Panc1 (cell line): Measurements from ENCODE around the gene LSMEM2. TPM values are rescaled to one million over a fixed set of nuclear protein-coding genes. Genes with fewer than 3 reads are reported as not detected.

Experiments
- ATAC-seq: fragments of 200-7000 bp; cut with Tn5 transposase; 2 replicates; pipeline ENCODE4 v1.9.1; 2020; ENCODE audit warnings: mild to moderate bottlenecking, moderate library complexity
- BruUV-seq: library from RNA; stranded (reverse); fragments of 400-500 nt; replicated peaks from 2 replicates; lab custom pipeline; 2021; lab: Mats Ljungman, UMichigan
- CTCF ChIA-PET: fragments of 300-600 bp; sonication (Branson Sonifier 250); formaldehyde crosslinking; loops from one replicate; lab custom pipeline; 2022; ENCODE audit warnings: antibody characterized with exemption; lab: Charles Lee
- POLR2A ChIA-PET: fragments of 300-600 bp; sonication (Branson Sonifier 250); formaldehyde crosslinking; loops from one replicate; lab custom pipeline; 2022; ENCODE audit warnings: antibody characterized with exemption; lab: Charles Lee
- DNase-seq: peaks from one replicate; pipeline ENCODE4 v3.0.0-alpha.2; 2010; ENCODE audit warnings: low read depth, low spot score
- H3K27ac ChIP-seq: 2 replicates; pipeline ENCODE4 v1.5.1; 2011; ENCODE audit warnings: mild to moderate bottlenecking, low read length, inconsistent platforms
- H3K27me3 ChIP-seq: fragments of 200-500 bp; sonication (Bioruptor generic); 2 replicates; pipeline ENCODE4 v1.6.0; 2014; ENCODE audit warnings: low read length, inconsistent platforms; ENCODE audit not compliant: control insufficient read depth, insufficient read depth
- H3K36me3 ChIP-seq: fragments of 200-500 bp; sonication (Bioruptor generic); 2 replicates; pipeline ENCODE4 v1.5.1; 2014; ENCODE audit warnings: inconsistent platforms, mild to moderate bottlenecking, low read length, moderate library complexity; ENCODE audit not compliant: control insufficient read depth, insufficient read depth
- H3K4me1 ChIP-seq: 2 replicates; pipeline ENCODE4 v1.5.1; 2011; ENCODE audit warnings: inconsistent platforms, mild to moderate bottlenecking, low read length, moderate library complexity; ENCODE audit not compliant: control insufficient read depth, insufficient read depth
- H3K4me3 ChIP-seq, 2 experiments: 2 replicates each; pipeline ENCODE4 v1.5.1; 2011 to 2012; ENCODE audit warnings: low read depth in 2 of 2, low read length in 2 of 2, mild to moderate bottlenecking in 2 of 2, inconsistent platforms in 1 of 2, moderate library complexity in 1 of 2
- H3K9me3 ChIP-seq: fragments of 200-500 bp; sonication (Bioruptor generic); 2 replicates; pipeline ENCODE4 v1.5.1; 2014; ENCODE audit warnings: low read depth, mild to moderate bottlenecking, inconsistent platforms, low read length, moderate library complexity; ENCODE audit not compliant: control insufficient read depth, insufficient read depth
- CTCF ChIP-seq: fragments of 450-650 bp; IDR thresholded peaks from 2 replicates; pipeline ENCODE4 v1.5.1; 2017; ENCODE audit warnings: mild to moderate bottlenecking
- POLR2AphosphoS5 ChIP-seq: IDR thresholded peaks from 2 replicates; pipeline ENCODE4 v1.6.1; 2012; ENCODE audit warnings: mild to moderate bottlenecking, low read depth, low read length, moderate library complexity
- REST ChIP-seq, 2 experiments: IDR thresholded peaks; 2 replicates each; pipeline ENCODE4 v1.6.1; 2011 to 2012; ENCODE audit warnings: low read depth in 2 of 2, control low read depth in 1 of 2, low read length in 1 of 2, mild to moderate bottlenecking in 1 of 2, moderate library complexity in 1 of 2; ENCODE audit not compliant: insufficient read depth in 1 of 2
- SIN3A ChIP-seq: IDR thresholded peaks from 2 replicates; pipeline ENCODE4 v1.6.1; 2012; ENCODE audit warnings: low read depth, mild to moderate bottlenecking, low read length, moderate library complexity, borderline replicate concordance; ENCODE audit not compliant: insufficient read depth
- TCF7L2 ChIP-seq: IDR thresholded peaks from 2 replicates; pipeline ENCODE4 v1.6.1; 2011; ENCODE audit warnings: mild to moderate bottlenecking, low read depth, low read length, inconsistent platforms
- in situ Hi-C: cut with HindIII; loops from 2 replicates; pipeline ENCODE4 v1.10.0; 2016; ENCODE audit warnings: low sequenced_read_pairs, low pct_unique_long_range_greater_than_20kb
- intact Hi-C: fragments of 100-400 bp; cut with micrococcal nuclease; formaldehyde crosslinking; loops from one replicate; pipeline ENCODE4 v1.10.0; 2022; ENCODE audit not compliant: unreplicated experiment
- total RNA-seq: library from RNA; stranded (reverse); gene quantifications from one replicate; pipeline ENCODE4 v1.2.1, GENCODE V29; 2021; ENCODE audit not compliant: unreplicated experiment

The LSMEM2 gene
- total RNA-seq, 1 experiment from 2014 or later, result not detected

GRCh38 chr3:50330330-50330729 is 51.4 kb downstream of the LSMEM2 start:
- H3K36me3 ChIP-seq, result peaks cover 11% of the 10 kb centered on the region
- DNase-seq (no peak), ATAC-seq (no peak)
- H3K27me3 ChIP-seq, result no peaks in the 10 kb centered on the region
- intact Hi-C loops (no loop called here), in situ Hi-C loops (no loop called here)
- H3K27ac ChIP-seq, result no peak overlapping the region
- H3K4me3 ChIP-seq, result no peak overlapping the region
- CTCF ChIA-PET, result no interaction called here
- POLR2A ChIA-PET, result no interaction called here
- peaks cover 23% of the 10 kb centered on the region for H3K4me1 ChIP-seq
- no peak for TF ChIP-seq CTCF
- no peak for TF ChIP-seq TCF7L2
- no peak for TF ChIP-seq REST (IDR thresholded peaks at IDR 0.05; ENCODE audit: insufficient read depth in 1 of 2, low read depth in 2 of 2, low read length in 1 of 2)
- no peak for TF ChIP-seq POLR2AphosphoS5
- no TSS peak for BruUV-seq
- no peaks in the 10 kb centered on the region for H3K9me3 ChIP-seq

GRCh38 chr3:50331364-50331907 is 52.5 kb downstream of the LSMEM2 start:
- POLR2A ChIA-PET, result no interaction called here
- Histone ChIP-seq H3K27ac (no peak overlapping the region), H3K27me3 (no peaks in the 10 kb centered on the region), H3K4me3 (no peak overlapping the region), H3K9me3 (no peaks in the 10 kb centered on the region), H3K36me3 (peaks cover 15% of the 10 kb centered on the region), H3K4me1 (peaks cover 23% of the 10 kb centered on the region)
- intact Hi-C loops, result no loop called here
- TF ChIP-seq SIN3A (no peak), POLR2AphosphoS5 (no peak), TCF7L2 (no peak), REST (IDR thresholded peaks at IDR 0.05; ENCODE audit: insufficient read depth in 1 of 2, low read depth in 2 of 2, low read length in 1 of 2) (no peak), CTCF (no peak)
- CTCF ChIA-PET, result no interaction called here
- no peak for ATAC-seq
- no peak for DNase-seq
- no TSS peak for BruUV-seq
- in situ Hi-C loops, result no loop called here
